Left lung (tissue), 10 donors: ENCODE results near the gene NBAS. TPM values are rescaled to one million over a fixed set of nuclear protein-coding genes. Genes with fewer than 3 reads are reported as not detected.
A peak's percentile ranks its signal among the peaks of the same experiment; 100 is the strongest.

Experiments used
- ATAC-seq: fragments of 200-7000 bp; cut with Tn5 transposase; one replicate; pipeline ENCODE4 v1.9.1; 2020; ENCODE audit warnings: moderate library complexity
- DNase-seq, 4 donors: peaks; one replicate each; pipeline ENCODE4 v3.0.0-alpha.2; 2013 to 2020
- H3K27ac ChIP-seq, 2 donors: fragments of 200-600 bp; sonication (generic) in 1 of 2; one replicate each; pipeline versions ENCODE4 v1.5.0 to v1.8.0; 2020 to 2021
- H3K27me3 ChIP-seq, 2 donors: fragments of 200-600 bp; sonication (generic) in 1 of 2; one replicate each; pipeline versions ENCODE4 v1.5.0 to v1.8.0; 2020 to 2021
- H3K36me3 ChIP-seq, 2 donors: fragments of 200-600 bp; sonication (generic) in 1 of 2; one replicate each; pipeline versions ENCODE4 v1.5.0 to v1.8.0; 2020 to 2021
- H3K4me1 ChIP-seq, 2 donors: fragments of 200-600 bp; one replicate each; pipeline ENCODE4 v1.8.0; 2021
- H3K4me3 ChIP-seq, 2 donors: fragments of 200-600 bp; sonication (generic) in 1 of 2; one replicate each; pipeline versions ENCODE4 v1.5.0 to v1.8.0; 2020 to 2021; ENCODE audit warnings: mild to moderate bottlenecking in 1 of 2
- H3K9me3 ChIP-seq, 2 donors: fragments of 200-600 bp; sonication (generic) in 1 of 2; one replicate each; pipeline versions ENCODE4 v1.5.0 to v1.8.0; 2020 to 2021
- CTCF ChIP-seq, 2 donors: fragments of 200-600 bp; sonication (generic) in 1 of 2; IDR thresholded peaks; one replicate each; pipeline versions ENCODE4 v1.5.0 to v1.8.0; 2021; ENCODE audit warnings: antibody characterized with exemption in 2 of 2
- intact Hi-C, 2 donors: fragments of 100-400 bp; cut with DNase I; formaldehyde crosslinking; loops; one replicate each; pipeline versions ENCODE4 v1.11.2 to v1.14.2; 2022
- polyA plus RNA-seq, 6 donors: library from polyadenylated mRNA; unstranded; fragments of 120-200 nt; gene quantifications; one replicate each; pipeline ENCODE4 v1.2.1, GENCODE V29; 2013; ENCODE audit not compliant: insufficient read length in 6 of 6
- total RNA-seq, 2 donors: library from RNA; stranded (reverse); fragmentation: NEBNext Ultra II Directional; extraction: Animal tissue kit (Norgen Biotek cat#: 25700); gene quantifications; one replicate each; pipeline ENCODE4 v1.2.1, GENCODE V29; 2021
- donor health status: DM: no; HTN: yes; CAD: no.
- donor health status: DM: no; HTN: no; CAD: no.

NBAS gene
- total and polyA plus RNA-seq, 8 donors = 36.6 to 57.4 (median 46.3) TPM

- no peaks in the 10 kb centered on the region for H3K27me3 ChIP-seq
- intact Hi-C loops = no loop called here
- ATAC-seq = no peak
- H3K4me3 ChIP-seq = no peak overlapping the region
- H3K4me1 ChIP-seq = no peaks in the 10 kb centered on the region
- H3K9me3 ChIP-seq = no peaks in the 10 kb centered on the region
- no peak for TF ChIP-seq CTCF (IDR thresholded peaks at IDR 0.05)
- H3K36me3 ChIP-seq = peaks cover 0 to 22% of the 10 kb centered on the region in 2 donors
- no peak overlapping the region for H3K27ac ChIP-seq
- no peak for DNase-seq
Observed at GRCh38 chr2:15189216-15189615, 371.9 kb downstream of the NBAS start.

GRCh38 chr2:15187702-15188101 is 373.4 kb downstream of the NBAS start:
- Histone ChIP-seq H3K36me3 (peaks cover 0 to 22% of the 10 kb centered on the region in 2 donors), H3K9me3 (no peaks in the 10 kb centered on the region), H3K4me1 (no peaks in the 10 kb centered on the region), H3K27me3 (no peaks in the 10 kb centered on the region), H3K27ac (no peak overlapping the region), H3K4me3 (no peak overlapping the region)
- intact Hi-C loops = no loop called here
- DNase-seq (no peak), ATAC-seq (no peak)
- no peak for TF ChIP-seq CTCF (IDR thresholded peaks at IDR 0.05)

DNA sequence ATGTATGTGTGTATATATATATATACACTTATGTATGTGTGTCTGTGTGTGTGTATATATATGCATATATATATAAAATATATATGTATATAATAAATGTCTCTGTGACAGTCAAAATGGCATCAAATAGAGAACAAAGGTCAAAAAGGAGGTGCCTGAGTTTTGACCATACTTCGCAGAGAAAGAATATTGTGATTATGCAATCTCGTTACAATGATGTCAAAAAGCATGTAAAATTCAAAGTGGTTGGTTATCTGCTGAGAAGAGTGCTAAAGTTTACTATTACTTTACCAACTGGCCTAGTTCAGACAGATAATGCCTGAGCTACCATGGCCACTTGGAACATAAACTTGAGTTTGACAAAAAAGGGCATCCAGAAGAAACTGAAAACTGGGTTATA is 375.0 kb downstream of the NBAS start:
- no peak overlapping the region for H3K27ac ChIP-seq
- ATAC-seq (no peak), DNase-seq (no peak)
- no peak overlapping the region for H3K4me3 ChIP-seq
- H3K4me1 ChIP-seq = no peaks in the 10 kb centered on the region
- no peak for TF ChIP-seq CTCF (IDR thresholded peaks at IDR 0.05)
- intact Hi-C loops = no loop called here
- H3K36me3 ChIP-seq = peaks cover 0 to 22% of the 10 kb centered on the region in 2 donors
- no peaks in the 10 kb centered on the region for H3K27me3 ChIP-seq
- H3K9me3 ChIP-seq = no peaks in the 10 kb centered on the region

DNA sequence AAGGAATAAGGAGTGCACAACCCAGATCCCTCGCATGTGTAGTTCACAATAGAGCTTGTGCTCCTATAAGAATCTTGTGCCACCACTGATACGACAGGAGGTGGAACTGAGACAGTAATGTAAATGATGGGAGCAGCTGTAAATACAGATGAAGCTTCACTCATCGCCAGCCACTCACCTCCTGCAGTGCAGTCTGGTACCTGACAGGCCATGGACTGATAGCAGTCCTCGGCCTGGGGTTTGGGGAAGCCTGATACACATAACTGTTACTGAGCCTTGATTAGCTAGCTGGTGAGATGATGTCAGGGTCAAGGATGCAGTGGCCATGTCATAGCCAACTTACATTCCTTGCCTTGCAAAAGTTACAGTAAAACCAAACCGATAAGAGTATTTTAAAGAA is 376.6 kb downstream of the NBAS start:
- intact Hi-C loops = no loop called here
- no peak overlapping the region for H3K4me3 ChIP-seq
- peaks cover 0 to 17% of the 10 kb centered on the region in 2 donors for H3K36me3 ChIP-seq
- ATAC-seq (no peak), DNase-seq (no peak)
- H3K27me3 ChIP-seq = no peaks in the 10 kb centered on the region
- no peaks in the 10 kb centered on the region for H3K9me3 ChIP-seq
- no peaks in the 10 kb centered on the region for H3K4me1 ChIP-seq
- no peak for TF ChIP-seq CTCF (IDR thresholded peaks at IDR 0.05)
- no peak overlapping the region for H3K27ac ChIP-seq

GRCh38 chr2:15182275-15182674 is 378.9 kb downstream of the NBAS start:
- peaks cover 0 to 7% of the 10 kb centered on the region in 2 donors for H3K36me3 ChIP-seq
- no peaks in the 10 kb centered on the region for H3K9me3 ChIP-seq
- intact Hi-C loops = no loop called here
- no peaks in the 10 kb centered on the region for H3K27me3 ChIP-seq
- no peak overlapping the region for H3K27ac ChIP-seq
- TF ChIP-seq CTCF (IDR thresholded peaks at IDR 0.05) = no peak
- H3K4me1 ChIP-seq = no peaks in the 10 kb centered on the region
- peak; percentile 47 for ATAC-seq
- DNase-seq = no peak
- no peak overlapping the region for H3K4me3 ChIP-seq
